Colonic mucosa (tissue), 4 donors: Measurements from ENCODE around the gene PON1. TPM values are rescaled to one million over a fixed set of nuclear protein-coding genes. Genes with fewer than 3 reads are reported as not detected.

Experiments used
- DNase-seq: peaks from one replicate; pipeline ENCODE4 v3.0.0-alpha.2; 2020
- H3K27ac ChIP-seq: fragments of 200-600 bp; one replicate; pipeline ENCODE4 v1.8.0; 2021
- H3K27me3 ChIP-seq: fragments of 200-600 bp; one replicate; pipeline ENCODE4 v1.8.0; 2021
- H3K36me3 ChIP-seq: fragments of 200-600 bp; one replicate; pipeline ENCODE4 v1.8.0; 2021
- H3K4me1 ChIP-seq: fragments of 200-600 bp; one replicate; pipeline ENCODE4 v1.8.0; 2021; ENCODE audit warnings: mild to moderate bottlenecking
- H3K4me3 ChIP-seq: fragments of 200-600 bp; one replicate; pipeline ENCODE4 v1.8.0; 2021
- H3K9ac ChIP-seq, 2 donors: one replicate each; pipeline ENCODE4 v1.7.0; 2013; ENCODE audit warnings: control low read depth in 2 of 2, low read depth in 2 of 2, low read length in 2 of 2
- H3K9me3 ChIP-seq: fragments of 200-600 bp; one replicate; pipeline ENCODE4 v1.8.0; 2021
- CTCF ChIP-seq: fragments of 200-600 bp; IDR thresholded peaks from one replicate; pipeline ENCODE4 v1.8.0; 2022; ENCODE audit warnings: antibody characterized with exemption, mild to moderate bottlenecking
- intact Hi-C: fragments of 100-400 bp; cut with DNase I; formaldehyde crosslinking; loops from one replicate; pipeline ENCODE4 v1.14.1; 2022
- total RNA-seq, 2 donors: library from RNA; stranded (reverse); fragmentation: NEBNext Ultra II Directional in 1 of 2; extraction: Animal tissue kit (Norgen Biotek cat#: 25700) in 1 of 2; gene quantifications; one replicate each; pipeline ENCODE4 v1.2.1, GENCODE V29; 2021
- donor health status: healthy.
- donor health status: DM: no; HTN: no; CAD: no.
- donor health status: DM: no; HTN: no; CAD: no.

Gene PON1
- total RNA-seq, 2 donors from 2014 or later: not detected

- Histone ChIP-seq H3K36me3 (no peaks in the 10 kb centered on the region), H3K9me3 (no peaks in the 10 kb centered on the region), H3K4me3 (no peak overlapping the region), H3K9ac (no peak overlapping the region), H3K4me1 (no peaks in the 10 kb centered on the region), H3K27me3 (no peaks in the 10 kb centered on the region), H3K27ac (no peak overlapping the region)
- no peak for DNase-seq
- no peak for TF ChIP-seq CTCF
- intact Hi-C loops: no loop called here
These were observed 18.4 kb upstream of the PON1 start for GRCh38 chr7:95342642-95343307.

- no peak overlapping the region for H3K9ac ChIP-seq
- no peaks in the 10 kb centered on the region for H3K36me3 ChIP-seq
- intact Hi-C loops: no loop called here
- H3K27me3 ChIP-seq: no peaks in the 10 kb centered on the region
- DNase-seq: no peak
- no peak overlapping the region for H3K27ac ChIP-seq
- no peak for TF ChIP-seq CTCF
- no peaks in the 10 kb centered on the region for H3K4me1 ChIP-seq
- no peaks in the 10 kb centered on the region for H3K9me3 ChIP-seq
- H3K4me3 ChIP-seq: no peak overlapping the region
These were observed 17.7 kb upstream of the PON1 start for GRCh38 chr7:95342029-95342428.

- Histone ChIP-seq H3K4me3 (no peak overlapping the region), H3K4me1 (no peaks in the 10 kb centered on the region), H3K27ac (no peak overlapping the region), H3K36me3 (no peaks in the 10 kb centered on the region), H3K9ac (no peak overlapping the region), H3K9me3 (no peaks in the 10 kb centered on the region), H3K27me3 (no peaks in the 10 kb centered on the region)
- no peak for TF ChIP-seq CTCF
- intact Hi-C loops: no loop called here
- no peak for DNase-seq
These were observed 16.2 kb upstream of the PON1 start for GRCh38 chr7:95340491-95340890.

GRCh38 chr7:95338832-95339231 lies 14.5 kb upstream of the PON1 start:
- no peak overlapping the region for H3K27ac ChIP-seq
- H3K9ac ChIP-seq: no peak overlapping the region
- H3K9me3 ChIP-seq: no peaks in the 10 kb centered on the region
- no peak for TF ChIP-seq CTCF
- no peak for DNase-seq
- H3K4me3 ChIP-seq: no peak overlapping the region
- intact Hi-C loops: no loop called here
- no peaks in the 10 kb centered on the region for H3K36me3 ChIP-seq
- no peaks in the 10 kb centered on the region for H3K27me3 ChIP-seq
- no peaks in the 10 kb centered on the region for H3K4me1 ChIP-seq

GRCh38 chr7:95335093-95335492 lies 10.8 kb upstream of the PON1 start:
- Histone ChIP-seq H3K36me3 (no peaks in the 10 kb centered on the region), H3K9ac (no peak overlapping the region), H3K4me3 (no peak overlapping the region), H3K9me3 (no peaks in the 10 kb centered on the region), H3K27ac (no peak overlapping the region), H3K27me3 (no peaks in the 10 kb centered on the region), H3K4me1 (no peaks in the 10 kb centered on the region)
- TF ChIP-seq CTCF: no peak
- DNase-seq: no peak
- intact Hi-C loops: no loop called here
